ENCODE measurements around the gene LHFPL5.

The LHFPL5 gene

GRCh38 chr6:35794536-35795452 lies 10.4 kb upstream of the LHFPL5 start:
- DNase-seq, result no peak

- DNase-seq, result no peak
These were observed 9.6 kb upstream of the LHFPL5 start for GRCh38 chr6:35795453-35796071.

GRCh38 chr6:35796236-35796635 lies 8.9 kb upstream of the LHFPL5 start:
- DNase-seq, result no peak

GRCh38 chr6:35797837-35798526 lies 7.2 kb upstream of the LHFPL5 start:
- no peak for DNase-seq

GRCh38 chr6:35798706-35799105 lies 6.4 kb upstream of the LHFPL5 start:
- no peak for DNase-seq

- no peak for DNase-seq
These were observed 4.0 kb upstream of the LHFPL5 start for GRCh38 chr6:35801148-35801547.

- DNase-seq, result peak; percentile 80
These were observed 3.5 kb downstream of the LHFPL5 start for GRCh38 chr6:35808688-35809087.

GRCh38 chr6:35809809-35810208 lies 4.7 kb downstream of the LHFPL5 start:
- DNase-seq, result no peak

- peak; percentile 59 for DNase-seq
These were observed 6.0 kb downstream of the LHFPL5 start for GRCh38 chr6:35810971-35811698.

- DNase-seq, result no peak
These were observed 6.5 kb downstream of the LHFPL5 start for GRCh38 chr6:35811699-35811995.

GRCh38 chr6:35817515-35817914 lies 12.4 kb downstream of the LHFPL5 start:
- no peak for DNase-seq

GRCh38 chr6:35823601-35824000 lies 18.4 kb downstream of the LHFPL5 start:
- DNase-seq, result no peak

GRCh38 chr6:35824552-35825192 lies 19.5 kb downstream of the LHFPL5 start:
- no peak for DNase-seq

- no peak for DNase-seq
These were observed 24.2 kb downstream of the LHFPL5 start for GRCh38 chr6:35829306-35829705.

GRCh38 chr6:35831257-35832007 lies 26.3 kb downstream of the LHFPL5 start:
- DNase-seq, result no peak

- DNase-seq, result no peak
These were observed 28.4 kb downstream of the LHFPL5 start for GRCh38 chr6:35833536-35833935.

- DNase-seq, result no peak
These were observed 33.9 kb downstream of the LHFPL5 start for GRCh38 chr6:35839019-35839418.

GRCh38 chr6:35842381-35842780 lies 37.2 kb downstream of the LHFPL5 start:
- no peak for DNase-seq

GRCh38 chr6:35844290-35844689 lies 39.1 kb downstream of the LHFPL5 start:
- no peak for DNase-seq

GRCh38 chr6:35850208-35850607 lies 45.1 kb downstream of the LHFPL5 start:
- no peak for DNase-seq

GRCh38 chr6:35852994-35853393 lies 47.8 kb downstream of the LHFPL5 start:
- DNase-seq, result no peak

GRCh38 chr6:35856250-35856649 lies 51.1 kb downstream of the LHFPL5 start:
- no peak for DNase-seq
